ENCODE measurements around the gene RASGRP2.

Gene RASGRP2

GRCh38 chr11:64739871-64740270 lies 4.1 kb downstream of the RASGRP2 start:
- no peak for DNase-seq

- DNase-seq: no peak
Observed at GRCh38 chr11:64736654-64737053, 7.3 kb downstream of the RASGRP2 start.

- DNase-seq: no peak
Observed at GRCh38 chr11:64735725-64736259, 8.2 kb downstream of the RASGRP2 start.

GRCh38 chr11:64734811-64735724 lies 8.9 kb downstream of the RASGRP2 start:
- DNase-seq: no peak

- DNase-seq: no peak
Observed at GRCh38 chr11:64731601-64732000, 12.3 kb downstream of the RASGRP2 start.

- DNase-seq: no peak
Observed at GRCh38 chr11:64729851-64730382, 14.0 kb downstream of the RASGRP2 start.

GRCh38 chr11:64728757-64729365 lies 15.1 kb downstream of the RASGRP2 start:
- DNase-seq: no peak

GRCh38 chr11:64726867-64727530 lies 16.9 kb downstream of the RASGRP2 start:
- no peak for DNase-seq

GRCh38 chr11:64726211-64726641 lies 17.7 kb downstream of the RASGRP2 start:
- no peak for DNase-seq

- no peak for DNase-seq
Observed at GRCh38 chr11:64724863-64725532, 18.9 kb downstream of the RASGRP2 start.

GRCh38 chr11:64723907-64724862 lies 19.8 kb downstream of the RASGRP2 start:
- no peak for DNase-seq

- DNase-seq: peak; percentile 59
Observed at GRCh38 chr11:64723117-64723906, 20.6 kb downstream of the RASGRP2 start, which contains the start of gene NRXN2. TSS of gene NRXN2 (minus strand) at chr11:64723197. CDS start at chr11:64713699, 9,498 bp downstream.

- DNase-seq: no peak
Observed at GRCh38 chr11:64722141-64723065, 21.5 kb downstream of the RASGRP2 start.

GRCh38 chr11:64721359-64721699 lies 22.6 kb downstream of the RASGRP2 start:
- DNase-seq: no peak

GRCh38 chr11:64720640-64721358 lies 23.1 kb downstream of the RASGRP2 start:
- no peak for DNase-seq

GRCh38 chr11:64720167-64720566 lies 23.8 kb downstream of the RASGRP2 start:
- no peak for DNase-seq

GRCh38 chr11:64719406-64719805 lies 24.5 kb downstream of the RASGRP2 start:
- DNase-seq: no peak

- DNase-seq: no peak
Observed at GRCh38 chr11:64718780-64719124, 25.2 kb downstream of the RASGRP2 start.

Data from SHP77 treated with DMSO at 0.1 percent for 48 hours (cell line).